Colonic mucosa (tissue), 4 donors: Measurements from ENCODE around the gene MMADHC. TPM values are rescaled to one million over a fixed set of nuclear protein-coding genes. Genes with fewer than 3 reads are reported as not detected.
"Not testable (repeated sequence)": the region's sequence is repeated elsewhere in the genome, so short reads cannot be mapped to it uniquely, and the experiment has no call there.

Source experiments
- DNase-seq: peaks from one replicate; pipeline ENCODE4 v3.0.0-alpha.2; 2020
- H3K27ac ChIP-seq: fragments of 200-600 bp; one replicate; pipeline ENCODE4 v1.8.0; 2021
- H3K27me3 ChIP-seq: fragments of 200-600 bp; one replicate; pipeline ENCODE4 v1.8.0; 2021
- H3K36me3 ChIP-seq: fragments of 200-600 bp; one replicate; pipeline ENCODE4 v1.8.0; 2021
- H3K4me1 ChIP-seq: fragments of 200-600 bp; one replicate; pipeline ENCODE4 v1.8.0; 2021; ENCODE audit warnings: mild to moderate bottlenecking
- H3K4me3 ChIP-seq: fragments of 200-600 bp; one replicate; pipeline ENCODE4 v1.8.0; 2021
- H3K9ac ChIP-seq, 2 donors: one replicate each; pipeline ENCODE4 v1.7.0; 2013; ENCODE audit warnings: control low read depth in 2 of 2, low read depth in 2 of 2, low read length in 2 of 2
- H3K9me3 ChIP-seq: fragments of 200-600 bp; one replicate; pipeline ENCODE4 v1.8.0; 2021
- CTCF ChIP-seq: fragments of 200-600 bp; IDR thresholded peaks from one replicate; pipeline ENCODE4 v1.8.0; 2022; ENCODE audit warnings: antibody characterized with exemption, mild to moderate bottlenecking
- intact Hi-C: fragments of 100-400 bp; cut with DNase I; formaldehyde crosslinking; loops from one replicate; pipeline ENCODE4 v1.14.1; 2022
- total RNA-seq, 2 donors: library from RNA; stranded (reverse); fragmentation: NEBNext Ultra II Directional in 1 of 2; extraction: Animal tissue kit (Norgen Biotek cat#: 25700) in 1 of 2; gene quantifications; one replicate each; pipeline ENCODE4 v1.2.1, GENCODE V29; 2021
- donor health status: healthy.
- donor health status: DM: no; HTN: no; CAD: no.
- donor health status: DM: no; HTN: no; CAD: no.

Gene MMADHC
- total RNA-seq, 2 donors from 2014 or later, result 110 to 127 TPM

DNA sequence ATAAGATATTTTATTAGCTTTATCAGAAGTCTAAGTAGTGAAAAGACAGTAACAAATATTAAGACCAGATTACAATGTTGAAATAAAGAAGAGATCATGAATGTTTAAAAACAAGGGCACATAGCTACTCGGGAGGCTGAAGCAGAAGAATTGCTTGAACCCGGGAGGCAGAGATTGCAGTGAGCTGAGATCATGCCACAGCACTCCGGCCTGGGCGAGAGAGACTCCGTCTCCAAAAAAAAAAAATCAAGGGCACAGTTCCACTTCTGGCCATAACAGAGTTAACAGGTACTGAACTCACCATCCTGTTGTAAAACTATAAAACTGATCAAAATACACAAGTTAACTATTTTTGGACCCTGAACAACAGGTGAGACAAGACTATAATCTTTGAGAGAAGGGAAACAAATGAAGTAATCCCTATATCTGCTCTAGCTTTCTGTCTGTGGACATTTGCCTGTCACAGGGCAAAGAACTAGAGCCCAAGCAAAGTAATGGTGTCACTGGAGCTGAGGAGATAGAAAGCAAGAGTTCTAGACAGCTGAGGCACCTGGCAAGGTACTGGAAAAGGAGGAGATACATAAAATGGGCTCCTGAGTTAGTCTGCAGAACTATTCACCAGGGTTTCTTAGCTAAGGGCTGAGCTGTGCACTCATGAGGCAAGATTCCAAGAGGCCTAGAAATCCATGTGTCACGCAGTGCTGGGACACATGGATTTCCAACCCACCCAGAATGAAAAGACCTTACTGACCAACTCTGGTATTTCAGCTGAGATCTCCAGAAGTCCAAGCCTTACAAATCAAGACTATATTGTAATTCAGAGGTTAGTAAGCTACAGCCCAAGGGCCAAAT is 15.2 kb downstream of the MMADHC start:
- intact Hi-C loops, result no loop called here
- Histone ChIP-seq H3K4me1 (peaks cover 8% of the 10 kb centered on the region), H3K36me3 (peaks cover 5% of the 10 kb centered on the region), H3K27me3 (no peaks in the 10 kb centered on the region), H3K27ac (peak overlapping the region; percentile 38), H3K4me3 (no peak overlapping the region), H3K9ac (peak overlapping the region in 1 of 2 donors; percentile 22), H3K9me3 (no peaks in the 10 kb centered on the region)
- peak; percentile 28 for DNase-seq
- TF ChIP-seq CTCF, result no peak

- H3K27me3 ChIP-seq, result no peaks in the 10 kb centered on the region
- no peak for DNase-seq
- peaks cover 5% of the 10 kb centered on the region for H3K36me3 ChIP-seq
- no peak overlapping the region for H3K4me3 ChIP-seq
- no peak overlapping the region for H3K27ac ChIP-seq
- no peak overlapping the region for H3K9ac ChIP-seq
- no peak for TF ChIP-seq CTCF
- no peaks in the 10 kb centered on the region for H3K9me3 ChIP-seq
- peaks cover 3% of the 10 kb centered on the region for H3K4me1 ChIP-seq
- intact Hi-C loops, result loop anchor here (5.0 kb wide), 1 partner anchor 236 kb away; the partner anchor contains the start of gene LYPD6
Measured at GRCh38 chr2:149568138-149568537, 19.4 kb downstream of the MMADHC start.

GRCh38 chr2:149566652-149567051 is 20.9 kb downstream of the MMADHC start:
- H3K9ac ChIP-seq, result no peak overlapping the region
- peaks cover 5% of the 10 kb centered on the region for H3K36me3 ChIP-seq
- no peak overlapping the region for H3K4me3 ChIP-seq
- no peaks in the 10 kb centered on the region for H3K4me1 ChIP-seq
- no peak overlapping the region for H3K27ac ChIP-seq
- TF ChIP-seq CTCF, result no peak
- H3K27me3 ChIP-seq, result no peaks in the 10 kb centered on the region
- intact Hi-C loops, result loop anchor here (5.0 kb wide), 1 partner anchor 234 kb away; the partner anchor contains the start of gene LYPD6
- H3K9me3 ChIP-seq, result no peaks in the 10 kb centered on the region
- no peak for DNase-seq

- not testable (repeated sequence) for H3K9ac ChIP-seq, DNase-seq, H3K4me3 ChIP-seq, H3K27me3 ChIP-seq, H3K27ac ChIP-seq, H3K9me3 ChIP-seq, H3K36me3 ChIP-seq, H3K4me1 ChIP-seq
- intact Hi-C loops, result loop anchor here (5.0 kb wide), 1 partner anchor 233 kb away; the partner anchor contains the start of gene LYPD6
Measured at GRCh38 chr2:149565625-149566024, 21.9 kb downstream of the MMADHC start.

GRCh38 chr2:149564983-149565382 is 22.6 kb downstream of the MMADHC start:
- no peaks in the 10 kb centered on the region for H3K9me3 ChIP-seq
- no peak overlapping the region for H3K9ac ChIP-seq
- TF ChIP-seq CTCF, result no peak
- no peak overlapping the region for H3K27ac ChIP-seq
- H3K4me3 ChIP-seq, result no peak overlapping the region
- H3K4me1 ChIP-seq, result no peaks in the 10 kb centered on the region
- no peaks in the 10 kb centered on the region for H3K27me3 ChIP-seq
- intact Hi-C loops, result loop anchor here (5.0 kb wide), 1 partner anchor 233 kb away; the partner anchor contains the start of gene LYPD6
- peaks cover 5% of the 10 kb centered on the region for H3K36me3 ChIP-seq
- no peak for DNase-seq

GRCh38 chr2:149564097-149564496 is 23.5 kb downstream of the MMADHC start:
- Histone ChIP-seq H3K4me3 (no peak overlapping the region), H3K36me3 (peaks cover under 1% of the 10 kb centered on the region), H3K9me3 (no peaks in the 10 kb centered on the region), H3K9ac (no peak overlapping the region), H3K4me1 (no peaks in the 10 kb centered on the region), H3K27ac (no peak overlapping the region), H3K27me3 (no peaks in the 10 kb centered on the region)
- no peak for TF ChIP-seq CTCF
- DNase-seq, result no peak
- intact Hi-C loops, result no loop called here
